HCT116 (cell line): Measurements from ENCODE around the gene ADPRHL1. TPM values are rescaled to one million over a fixed set of nuclear protein-coding genes. Genes with fewer than 3 reads are reported as not detected.

Experiments used
- ATAC-seq: fragments of 200-7000 bp; cut with Tn5 transposase; 2 replicates; pipeline ENCODE4 v1.9.1; 2020; ENCODE audit warnings: mild to moderate bottlenecking, moderate library complexity
- BruUV-seq: library from RNA; stranded (reverse); fragments of 400-500 nt; replicated peaks from 2 replicates; lab custom pipeline; 2021; lab: Mats Ljungman, UMichigan
- CTCF ChIA-PET: fragments of 300-600 bp; sonication (Branson Sonifier 250); formaldehyde crosslinking; loops from one replicate; lab custom pipeline; 2021; ENCODE audit warnings: antibody characterized with exemption; lab: Charles Lee
- POLR2A ChIA-PET: fragments of 300-600, 350-600 bp; sonication (Branson Sonifier 250); formaldehyde crosslinking; loops from one replicate; lab custom pipeline; 2021; ENCODE audit warnings: antibody characterized with exemption; lab: Charles Lee
- RAD21 ChIA-PET, 2 experiments: fragments of 300-600 bp; sonication (Branson Sonifier 250); formaldehyde crosslinking; loops; one replicate each; lab custom pipeline; 2023; ENCODE audit warnings: low total read pairs in 2 of 2; ENCODE audit not compliant: uncharacterized antibody in 2 of 2, unreplicated experiment in 2 of 2, low non-redundant PET in 1 of 2; lab: Charles Lee
- DNase-seq: peaks from one replicate; pipeline ENCODE4 v3.0.0-alpha.2; 2010; ENCODE audit warnings: low read depth, low spot score
- H2AFZ ChIP-seq: fragments of 200-600 bp; shearing (Covaris generic), sonication (generic); 2 replicates; pipeline ENCODE4 v1.6.1; 2017; ENCODE audit warnings: low read depth, mixed run types, mixed read lengths, antibody characterized with exemption, low read length; ENCODE audit not compliant: poor library complexity, severe bottlenecking
- H3K27ac ChIP-seq: 2 replicates; pipeline ENCODE4 v1.5.1; 2012; ENCODE audit warnings: low read depth, low read length
- H3K27me3 ChIP-seq: fragments of 200-600 bp; sonication (generic); 2 replicates; pipeline ENCODE4 v1.6.1; 2016; ENCODE audit warnings: mixed run types, low read length, mixed read lengths; ENCODE audit not compliant: insufficient read depth
- H3K36me3 ChIP-seq, 2 experiments: fragments of 200-500 bp in 1 of 2; fragments of 200-600 bp in 1 of 2; sonication (Bioruptor generic) in 1 of 2; sonication (generic) in 1 of 2; 2 replicates each; pipeline versions ENCODE4 v1.5.1 to v1.6.1; 2014 to 2016; ENCODE audit warnings: low read length in 2 of 2, inconsistent platforms in 1 of 2, mixed read lengths in 1 of 2, mixed run types in 1 of 2; ENCODE audit not compliant: insufficient read depth in 2 of 2, control insufficient read depth in 1 of 2
- H3K4me1 ChIP-seq, 2 experiments: fragments of 200-600 bp in 1 of 2; sonication (generic) in 1 of 2; 2 replicates each; pipeline versions ENCODE4 v1.5.1 to v1.6.1; 2012 to 2017; ENCODE audit warnings: low read length in 2 of 2, inconsistent platforms in 1 of 2, mild to moderate bottlenecking in 1 of 2, mixed read lengths in 1 of 2, mixed run types in 1 of 2, moderate library complexity in 1 of 2; ENCODE audit not compliant: insufficient read depth in 2 of 2, control insufficient read depth in 1 of 2
- H3K4me2 ChIP-seq: fragments of 200-600 bp; sonication (generic); 2 replicates; pipeline ENCODE4 v1.6.1; 2017; ENCODE audit warnings: mixed run types, low read length, mixed read lengths
- H3K4me3 ChIP-seq, 2 experiments: fragments of 200-600 bp in 1 of 2; sonication (generic) in 1 of 2; replicated peaks in 1 of 2; 2 replicates each; pipeline ENCODE4 v1.5.1; 2011 to 2016; ENCODE audit warnings: low read length in 2 of 2, control low read depth in 1 of 2, low read depth in 1 of 2, mild to moderate bottlenecking in 1 of 2, mixed read lengths in 1 of 2, mixed run types in 1 of 2
- H3K79me2 ChIP-seq: fragments of 200-600 bp; sonication (generic); 2 replicates; pipeline ENCODE4 v1.6.1; 2017; ENCODE audit warnings: mild to moderate bottlenecking, mixed run types, low read length, moderate library complexity, mixed read lengths; ENCODE audit not compliant: insufficient read depth
- H3K9ac ChIP-seq: fragments of 200-600 bp; sonication (generic); 2 replicates; pipeline ENCODE4 v1.6.1; 2016; ENCODE audit warnings: low read length, mixed read lengths
- H3K9me2 ChIP-seq: fragments of 200-600 bp; sonication (generic), shearing (Covaris generic); 2 replicates; pipeline ENCODE4 v1.6.1; 2017; ENCODE audit warnings: mixed run types, mild to moderate bottlenecking, moderate library complexity; ENCODE audit not compliant: insufficient read depth
- H3K9me3 ChIP-seq, 2 experiments: fragments of 200-500 bp in 1 of 2; fragments of 200-600 bp in 1 of 2; sonication (Bioruptor generic) in 1 of 2; sonication (generic) in 1 of 2; 2 replicates each; pipeline ENCODE4 v1.6.1; 2014 to 2017; ENCODE audit warnings: low read length in 2 of 2, mixed read lengths in 2 of 2, inconsistent platforms in 1 of 2, low read depth in 1 of 2, mild to moderate bottlenecking in 1 of 2, mixed run types in 1 of 2, moderate library complexity in 1 of 2; ENCODE audit not compliant: control insufficient read depth in 1 of 2, insufficient read depth in 1 of 2
- H4K20me1 ChIP-seq: fragments of 200-600 bp; sonication (generic), shearing (Covaris generic); 2 replicates; pipeline ENCODE4 v1.6.1; 2017; ENCODE audit warnings: mixed run types, mild to moderate bottlenecking, moderate library complexity; ENCODE audit not compliant: insufficient read depth
- CTCF ChIP-seq, 3 experiments: fragments of 200-600 bp in 1 of 3; sonication (generic) in 1 of 3; IDR thresholded peaks in 2 of 3; conservative IDR thresholded peaks in 1 of 3; 2 replicates each; pipeline ENCODE4 v1.5.1; 2012 to 2017; ENCODE audit warnings: low read depth in 2 of 3, low read length in 2 of 3, antibody characterized with exemption in 1 of 3, borderline replicate concordance in 1 of 3, control low read depth in 1 of 3, mild to moderate bottlenecking in 1 of 3, mixed read lengths in 1 of 3, mixed run types in 1 of 3, moderate library complexity in 1 of 3; ENCODE audit not compliant: insufficient read depth in 1 of 3
- ELF1 ChIP-seq: IDR thresholded peaks from 2 replicates; pipeline ENCODE4 v1.6.1; 2012; ENCODE audit warnings: low read depth, borderline replicate concordance
- EZH2phosphoT487 ChIP-seq: fragments of 200-600 bp; IDR thresholded peaks from 2 replicates; pipeline ENCODE4 v1.6.1; 2018; ENCODE audit warnings: antibody characterized with exemption, borderline replicate concordance
- SIN3A ChIP-seq: IDR thresholded peaks from 2 replicates; pipeline ENCODE4 v1.6.1; 2012; ENCODE audit warnings: low read depth
- YY1 ChIP-seq: IDR thresholded peaks from 2 replicates; pipeline ENCODE4 v1.6.1; 2011; ENCODE audit warnings: low read length, low read depth, moderate library complexity, mild to moderate bottlenecking; ENCODE audit not compliant: insufficient replicate concordance; ENCODE audit errors: extremely low read depth
- ZNF274 ChIP-seq: fragments of 200-500 bp; sonication (Bioruptor generic); IDR thresholded peaks from 2 replicates; pipeline ENCODE4 v1.6.1; 2014; ENCODE audit warnings: mild to moderate bottlenecking, low read depth, low read length, inconsistent platforms
- intact Hi-C: fragments of 100-400 bp; cut with micrococcal nuclease; formaldehyde crosslinking; loops from 2 replicates; pipeline ENCODE4 v1.10.0; 2022
- total RNA-seq: library from RNA; stranded (reverse); gene quantifications from one replicate; pipeline ENCODE4 v1.2.1, GENCODE V29; 2021; ENCODE audit not compliant: unreplicated experiment

Gene ADPRHL1
- total RNA-seq, 1 experiment from 2014 or later: 12.6 TPM

GRCh38 chr13:113417836-113418721 lies 35.2 kb downstream of the ADPRHL1 start:
- H3K9me3 ChIP-seq: no peaks in the 10 kb centered on the region
- no TSS peak for BruUV-seq
- no peak overlapping the region for H2AFZ ChIP-seq
- H3K27ac ChIP-seq: no peak overlapping the region
- H3K79me2 ChIP-seq: no peaks in the 10 kb centered on the region
- no peaks in the 10 kb centered on the region for H3K9me2 ChIP-seq
- DNase-seq (no peak), ATAC-seq (no peak)
- H4K20me1 ChIP-seq: no peaks in the 10 kb centered on the region
- ChIA-PET CTCF (no interaction called here), POLR2A (no interaction called here), RAD21 (no interaction called here)
- H3K27me3 ChIP-seq: no peaks in the 10 kb centered on the region; the same call in 1 of the 2 replicates
- H3K4me2 ChIP-seq: no peak overlapping the region
- no peak overlapping the region for H3K9ac ChIP-seq
- H3K4me1 ChIP-seq: no peaks in the 10 kb centered on the region; a peak in 1 of 4 replicates
- no peaks in the 10 kb centered on the region for H3K36me3 ChIP-seq
- H3K4me3 ChIP-seq: no peak overlapping the region
- intact Hi-C loops: no loop called here
- TF ChIP-seq SIN3A: no peak
- TF ChIP-seq, all 23 proteins: peak for 0

GRCh38 chr13:113417008-113417751 lies 36.1 kb downstream of the ADPRHL1 start:
- H3K27ac ChIP-seq: no peak overlapping the region
- no peaks in the 10 kb centered on the region for H3K9me2 ChIP-seq
- no peak overlapping the region for H3K4me3 ChIP-seq
- H3K79me2 ChIP-seq: no peaks in the 10 kb centered on the region
- ATAC-seq: no peak
- DNase-seq: no peak
- TF ChIP-seq CTCF (IDR thresholded peaks at IDR 0.05 in 2 of 3, conservative IDR thresholded peaks at IDR 0.05 in 1 of 3; ENCODE audit: borderline replicate concordance in 1 of 3, insufficient read depth in 1 of 3, low read depth in 2 of 3, low read length in 2 of 3): no peak
- TF ChIP-seq ELF1: no peak
- TF ChIP-seq EZH2phosphoT487: no peak
- no peak for TF ChIP-seq YY1
- no peak for TF ChIP-seq ZNF274
- H2AFZ ChIP-seq: no peak overlapping the region
- no peaks in the 10 kb centered on the region for H3K9me3 ChIP-seq
- ChIA-PET RAD21 (no interaction called here), POLR2A (no interaction called here), CTCF (no interaction called here)
- no peaks in the 10 kb centered on the region for H3K36me3 ChIP-seq
- H3K4me2 ChIP-seq: no peak overlapping the region
- H3K27me3 ChIP-seq: no peaks in the 10 kb centered on the region; the same call in 1 of the 2 replicates
- no peaks in the 10 kb centered on the region; a peak in 1 of 4 replicates for H3K4me1 ChIP-seq
- intact Hi-C loops: no loop called here
- BruUV-seq: no TSS peak
- no peak overlapping the region for H3K9ac ChIP-seq
- no peaks in the 10 kb centered on the region for H4K20me1 ChIP-seq
